A549 (cell line): Measurements from ENCODE around the gene UQCC2. TPM values are rescaled to one million over a fixed set of nuclear protein-coding genes. Genes with fewer than 3 reads are reported as not detected.

Experiments
- ATAC-seq, 2 experiments: fragments of 200-7000 bp in 1 of 2; fragments of >200 bp in 1 of 2; cut with Nextera tagmentation in 1 of 2; cut with Tn5 transposase in 1 of 2; 3 replicates each; pipeline versions ENCODE4 v1.8.0 to v1.9.1; 2018 to 2020; ENCODE audit warnings: mild to moderate bottlenecking in 1 of 2, moderate library complexity in 1 of 2
- CTCF ChIA-PET: fragments of 300-600 bp; sonication (Branson Sonifier 250); formaldehyde crosslinking; extraction: SDS; loops from one replicate; lab custom pipeline; 2021; ENCODE audit warnings: antibody characterized with exemption, inconsistent platforms; lab: Yijun Ruan, JAX
- POLR2A ChIA-PET: fragments of 350-600 bp; formaldehyde crosslinking; extraction: SDS; loops from one replicate; lab custom pipeline; 2021; ENCODE audit warnings: antibody characterized with exemption, inconsistent platforms; lab: Yijun Ruan, JAX
- DNase-seq, 2 experiments: peaks; one replicate each; pipeline versions ENCODE4 v3.0.0 to v3.0.0-alpha.2; 2011 to 2016; ENCODE audit warnings: low read depth in 1 of 2, low spot score in 1 of 2
- FAIRE-seq: peaks from 2 replicates; lab custom pipeline; 2011; peaks lifted over from hg19 to GRCh38; lab: Jason Lieb, UNC
- H3K27ac ChIP-seq, 2 experiments: fragments of >200 bp; sonication (Bioruptor Twin); formaldehyde crosslinking; 3 replicates each; pipeline ENCODE4 v1.5.1; 2016 to 2017
- H3K4me1 ChIP-seq: fragments of >200 bp; sonication (Bioruptor Twin); formaldehyde crosslinking; 3 replicates; pipeline ENCODE4 v1.6.1; 2016
- H3K4me2 ChIP-seq: fragments of >200 bp; sonication (Bioruptor Twin); formaldehyde crosslinking; 3 replicates; pipeline ENCODE4 v1.6.1; 2016
- H3K4me3 ChIP-seq: fragments of >200 bp; sonication (Bioruptor Twin); formaldehyde crosslinking; 3 replicates; pipeline ENCODE4 v1.5.1; 2016
- H3K9me3 ChIP-seq: fragments of >200 bp; sonication (Bioruptor Twin); formaldehyde crosslinking; 3 replicates; pipeline ENCODE4 v1.6.1; 2016
- ATOH8 ChIP-seq: fragments of 250-450 bp; sonication (Bioruptor Pico); IDR thresholded peaks from 2 replicates; pipeline ENCODE4 v1.5.0; 2020; ENCODE audit warnings: low read depth, mild to moderate bottlenecking, moderate library complexity
- BHLHE40 ChIP-seq: IDR thresholded peaks from 2 replicates; pipeline ENCODE4 v1.6.1; 2012; ENCODE audit warnings: low read depth, low read length, inconsistent platforms
- CBX2 ChIP-seq: fragments of 200-600 bp; sonication (generic); IDR thresholded peaks from 2 replicates; pipeline ENCODE4 v1.6.1; 2016; ENCODE audit warnings: low read depth, mild to moderate bottlenecking, borderline replicate concordance
- CEBPB ChIP-seq, 2 experiments: fragments of >200 bp in 1 of 2; sonication (Bioruptor Twin) in 1 of 2; formaldehyde crosslinking in 1 of 2; IDR thresholded peaks; 2 replicates each; pipeline ENCODE4 v1.6.1; 2012 to 2016
- EHF ChIP-seq: fragments of 250-450 bp; sonication (Bioruptor Pico); IDR thresholded peaks from 2 replicates; pipeline ENCODE4 v1.5.0; 2020; ENCODE audit warnings: mild to moderate bottlenecking
- GATA3 ChIP-seq: IDR thresholded peaks from 2 replicates; pipeline ENCODE4 v1.6.1; 2012; ENCODE audit warnings: borderline replicate concordance
- HDAC2 ChIP-seq: fragments of 200-600 bp; sonication (generic); IDR thresholded peaks from 2 replicates; pipeline ENCODE4 v1.6.1; 2016
- HMGXB4 ChIP-seq: fragments of 250-450 bp; sonication (Bioruptor Pico); IDR thresholded peaks from 2 replicates; pipeline ENCODE4 v1.5.0; 2021; ENCODE audit warnings: mild to moderate bottlenecking, moderate library complexity, borderline replicate concordance
- JUN ChIP-seq, 2 experiments: fragments of >200 bp; sonication (Bioruptor Twin); formaldehyde crosslinking; IDR thresholded peaks; 2 replicates in 1 of 2; 3 replicates in 1 of 2; pipeline ENCODE4 v1.6.1; 2016 to 2017
- KDM5A ChIP-seq: fragments of 200-600 bp; sonication (generic); IDR thresholded peaks from 2 replicates; pipeline ENCODE4 v1.6.1; 2016; ENCODE audit warnings: antibody characterized with exemption, mild to moderate bottlenecking
- MYC ChIP-seq: IDR thresholded peaks from 2 replicates; pipeline ENCODE4 v1.6.1; 2012; ENCODE audit warnings: mild to moderate bottlenecking, inconsistent platforms, low read length, improper control_type of control experiment, borderline replicate concordance
- NFE2L2 ChIP-seq: fragments of 150-350 bp; conservative IDR thresholded peaks from 2 replicates; pipeline ENCODE4 v1.6.1; 2014; ENCODE audit warnings: low read length
- POLR2A ChIP-seq: IDR thresholded peaks from 2 replicates; pipeline ENCODE4 v1.6.1; 2012; ENCODE audit warnings: mild to moderate bottlenecking, low read length
- REST ChIP-seq: fragments of 200-600 bp; sonication (generic); IDR thresholded peaks from 2 replicates; pipeline ENCODE4 v1.6.1; 2016; ENCODE audit warnings: antibody characterized with exemption, mild to moderate bottlenecking, moderate library complexity
- SREBF2 ChIP-seq: fragments of 450-650 bp; IDR thresholded peaks from 2 replicates; pipeline ENCODE4 v1.6.1; 2014; ENCODE audit warnings: mild to moderate bottlenecking, moderate library complexity
- ZFP36 ChIP-seq: fragments of 450-650 bp; IDR thresholded peaks from 2 replicates; pipeline ENCODE4 v1.6.1; 2014; ENCODE audit warnings: borderline replicate concordance; ENCODE audit not compliant: partially characterized antibody
- WGBS: methylation state at CpG from one replicate; pipeline ENCODE4 v1.1.6; 2017; ENCODE audit errors: missing lambda C conversion rate; 5-methylcytosine and 5-hydroxymethylcytosine counted together
- polyA plus RNA-seq, 4 experiments: library from polyadenylated mRNA; depleted of rRNA in 3 of 4; stranded (reverse); fragments of >200 nt; fragmentation: RNase III in 1 of 4; extraction: RNeasy Plus Mini Kit Qiagen cat#74134 plus additional on column Dnase treatment in 1 of 4; gene quantifications; 2 replicates in 3 of 4; 3 replicates in 1 of 4; pipeline ENCODE4 v1.2.3, GENCODE V29; 2011 to 2017
- TF ChIP-seq, protein P1 (sequence below): fragments of >200 bp; sonication (Bioruptor Twin); formaldehyde crosslinking; IDR thresholded peaks from 3 replicates; pipeline ENCODE4 v1.6.1; 2016

Gene UQCC2
- polyA plus RNA-seq, 2 of the 4 experiments (the other 2 are of a cell fraction): 65.5 to 82.0 TPM

- FAIRE-seq (no peak), DNase-seq (no peak), ATAC-seq (no peak)
- WGBS: 78% methylated on average over 12 of the region's 12 CpGs
- no peak for TF ChIP-seq ZFP36
- no peak for TF ChIP-seq POLR2A
- TF ChIP-seq NFE2L2: no peak
- no peak for TF ChIP-seq GATA3
- TF ChIP-seq ATOH8 (CRISPR knock-in tag): no peak
- TF ChIP-seq, protein P1, sequence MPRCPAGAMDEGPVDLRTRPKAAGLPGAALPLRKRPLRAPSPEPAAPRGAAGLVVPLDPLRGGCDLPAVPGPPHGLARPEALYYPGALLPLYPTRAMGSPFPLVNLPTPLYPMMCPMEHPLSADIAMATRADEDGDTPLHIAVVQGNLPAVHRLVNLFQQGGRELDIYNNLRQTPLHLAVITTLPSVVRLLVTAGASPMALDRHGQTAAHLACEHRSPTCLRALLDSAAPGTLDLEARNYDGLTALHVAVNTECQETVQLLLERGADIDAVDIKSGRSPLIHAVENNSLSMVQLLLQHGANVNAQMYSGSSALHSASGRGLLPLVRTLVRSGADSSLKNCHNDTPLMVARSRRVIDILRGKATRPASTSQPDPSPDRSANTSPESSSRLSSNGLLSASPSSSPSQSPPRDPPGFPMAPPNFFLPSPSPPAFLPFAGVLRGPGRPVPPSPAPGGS: no peak
- TF ChIP-seq HMGXB4 (CRISPR knock-in tag): no peak
- no peak for TF ChIP-seq HDAC2
- TF ChIP-seq REST: no peak
- no peak for TF ChIP-seq BHLHE40
- no peak for TF ChIP-seq MYC
- H3K4me2 ChIP-seq: no peak overlapping the region
- peaks cover 20% of the 10 kb centered on the region for H3K4me1 ChIP-seq
- ChIA-PET POLR2A (no interaction called here), CTCF (interaction anchor here (1.4 to 2.5 kb wide), 5 partner anchors 11 to 15 kb away, joined by 3 to 14 read pairs (median 8); no protein-coding TSS in a partner anchor)
- H3K27ac ChIP-seq: no peak overlapping the region
- H3K4me3 ChIP-seq: no peak overlapping the region
- H3K9me3 ChIP-seq: no peaks in the 10 kb centered on the region
Measured at GRCh38 chr6:33756211-33756954, 44.9 kb upstream of the UQCC2 start.

- no peaks in the 10 kb centered on the region for H3K9me3 ChIP-seq
- CTCF ChIA-PET: interaction anchor here (1.0 to 2.5 kb wide), 7 partner anchors 10 to 300 kb away, joined by 3 to 14 read pairs (median 3); no protein-coding TSS in a partner anchor
- H3K4me2 ChIP-seq: no peak overlapping the region
- no peak for DNase-seq
- FAIRE-seq: no peak
- H3K4me3 ChIP-seq: no peak overlapping the region
- POLR2A ChIA-PET: no interaction called here
- ATAC-seq: no peak
- H3K27ac ChIP-seq: no peak overlapping the region
- no peak for TF ChIP-seq CBX2
- TF ChIP-seq GATA3: no peak
- TF ChIP-seq JUN (IDR thresholded peaks at IDR 0.05): no peak
- TF ChIP-seq NFE2L2: no peak
- no peak for TF ChIP-seq SREBF2
- no peak for TF ChIP-seq CEBPB (IDR thresholded peaks at IDR 0.05)
- no peak for TF ChIP-seq KDM5A
- TF ChIP-seq EHF (CRISPR knock-in tag): no peak
- WGBS: 70% methylated on average over 10 of the region's 13 CpGs
- H3K4me1 ChIP-seq: peaks cover 13% of the 10 kb centered on the region
Measured at GRCh38 chr6:33755070-33755869, 43.8 kb upstream of the UQCC2 start.
